ENCODE results near the gene PLEK.

DNA sequence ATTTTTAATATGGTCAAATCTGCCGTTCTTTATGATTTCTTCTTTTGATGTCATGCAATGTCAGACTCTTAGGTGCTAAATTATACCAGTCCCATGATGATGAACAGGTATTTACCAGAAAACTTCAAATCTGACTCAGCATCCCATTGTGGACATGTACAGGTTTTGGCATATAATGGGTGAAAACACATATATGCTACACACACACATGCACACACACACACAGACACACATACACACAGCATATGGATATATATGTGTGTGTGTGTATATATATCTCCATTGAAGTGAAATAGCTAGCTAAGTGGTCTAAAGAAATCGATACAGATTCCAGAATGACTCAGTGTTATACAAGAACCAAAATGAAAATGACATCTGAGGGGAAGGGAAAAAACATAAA is 7.4 kb downstream of the PLEK start:
- TF ChIP-seq POLR2AphosphoS5 (IDR thresholded peaks at IDR 0.05; ENCODE audit: low read depth, low read length) (no peak), POLR2A (IDR thresholded peaks at IDR 0.05; ENCODE audit: low read depth, low read length) (no peak), TAF1 (IDR thresholded peaks at IDR 0.05; ENCODE audit: borderline replicate concordance, low read depth, low read length) (no peak)

Measured in GM12892 (cell line).